NCI-H524 (cell line): Measurements from ENCODE around the gene CNPY3.
A peak's percentile ranks its signal among the peaks of the same experiment; 100 is the strongest.

Experiments
- DNase-seq, 2 experiments: peaks; one replicate each; lab custom pipeline; 2025; lab: John Stamatoyannopoulos, UW

The CNPY3 gene

DNA sequence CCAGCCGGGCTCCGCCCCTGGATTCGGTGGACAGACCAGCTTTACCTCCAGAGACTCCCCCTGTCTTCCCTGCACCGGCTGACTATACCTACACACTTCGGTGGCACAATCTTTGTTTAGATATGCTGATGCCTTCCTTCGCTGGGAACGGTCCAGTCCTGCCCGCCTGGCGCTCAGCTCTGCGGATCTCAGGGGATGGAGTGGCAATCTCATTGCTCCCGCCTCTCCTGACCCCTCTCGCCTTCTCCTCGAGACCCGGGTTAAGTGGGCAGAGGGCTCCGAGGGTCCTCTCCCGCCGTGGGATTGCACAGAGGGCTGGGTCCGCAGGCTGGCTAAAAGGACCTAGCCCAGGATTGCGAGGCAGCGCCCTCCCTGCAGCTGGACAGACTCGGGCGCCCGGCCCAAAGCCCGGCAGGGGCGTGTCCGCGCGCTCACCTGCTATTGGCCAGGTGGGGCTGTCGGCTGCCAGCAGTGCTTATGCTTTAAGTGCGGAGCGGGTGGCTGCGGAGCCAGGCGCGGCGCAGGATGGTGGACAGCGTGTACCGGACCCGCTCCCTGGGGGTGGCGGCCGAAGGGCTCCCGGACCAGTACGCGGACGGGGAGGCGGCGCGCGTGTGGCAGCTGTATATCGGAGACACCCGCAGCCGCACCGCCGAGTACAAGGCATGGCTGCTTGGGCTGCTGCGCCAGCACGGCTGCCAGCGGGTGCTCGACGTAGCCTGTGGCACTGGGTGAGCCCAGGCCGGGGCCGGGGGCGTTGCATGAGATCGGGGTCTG, 31.2 kb downstream of the CNPY3 start, which contains the start of gene GNMT:
Gene GNMT, plus strand, starts transcription at position 512 of the 777 bp plus-strand sequence. Its CDS starts 14 bp downstream, at position 526.
- peak in 1 of 2 experiments; percentile 50 for DNase-seq

DNA sequence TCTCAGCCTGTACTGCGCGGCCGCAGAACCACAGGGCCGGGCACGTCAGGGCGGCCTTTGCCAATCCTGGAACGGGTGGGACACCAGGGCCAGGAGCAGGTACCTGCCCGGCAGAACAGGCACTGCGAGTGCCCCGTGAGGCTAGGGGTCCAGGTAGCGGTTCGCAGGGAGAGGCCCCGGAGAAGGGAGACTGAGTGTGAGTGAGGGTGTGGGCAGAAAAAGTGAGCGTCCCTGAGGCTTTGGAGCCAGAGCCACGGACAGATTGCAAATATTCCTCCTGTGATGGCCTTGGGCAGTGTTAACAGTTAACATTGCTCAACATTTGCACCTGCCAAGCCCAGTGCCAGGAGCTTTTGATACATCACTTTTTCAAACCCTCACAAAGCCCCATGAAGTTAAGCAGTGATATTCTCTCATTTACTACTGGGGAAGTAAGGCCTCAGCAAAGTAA, 31.8 kb downstream of the CNPY3 start:
- DNase-seq, result no peak

DNA sequence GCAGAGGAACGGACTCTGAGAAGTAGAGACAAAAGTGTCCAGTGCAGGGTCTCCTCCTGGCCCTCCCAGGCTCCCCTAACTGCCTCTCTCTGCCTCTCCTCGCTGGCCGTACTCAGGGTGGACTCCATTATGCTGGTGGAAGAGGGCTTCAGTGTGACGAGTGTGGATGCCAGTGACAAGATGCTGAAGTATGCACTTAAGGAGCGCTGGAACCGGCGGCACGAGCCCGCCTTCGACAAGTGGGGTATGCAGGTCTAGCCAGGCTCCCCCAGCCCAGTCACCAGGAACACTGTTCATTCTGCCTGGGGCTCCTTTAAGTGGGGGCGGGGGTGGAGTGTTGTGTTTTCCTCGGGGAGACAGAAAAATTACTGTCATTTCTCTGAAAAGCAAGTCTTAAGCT, 32.8 kb downstream of the CNPY3 start:
- DNase-seq, result no peak

DNA sequence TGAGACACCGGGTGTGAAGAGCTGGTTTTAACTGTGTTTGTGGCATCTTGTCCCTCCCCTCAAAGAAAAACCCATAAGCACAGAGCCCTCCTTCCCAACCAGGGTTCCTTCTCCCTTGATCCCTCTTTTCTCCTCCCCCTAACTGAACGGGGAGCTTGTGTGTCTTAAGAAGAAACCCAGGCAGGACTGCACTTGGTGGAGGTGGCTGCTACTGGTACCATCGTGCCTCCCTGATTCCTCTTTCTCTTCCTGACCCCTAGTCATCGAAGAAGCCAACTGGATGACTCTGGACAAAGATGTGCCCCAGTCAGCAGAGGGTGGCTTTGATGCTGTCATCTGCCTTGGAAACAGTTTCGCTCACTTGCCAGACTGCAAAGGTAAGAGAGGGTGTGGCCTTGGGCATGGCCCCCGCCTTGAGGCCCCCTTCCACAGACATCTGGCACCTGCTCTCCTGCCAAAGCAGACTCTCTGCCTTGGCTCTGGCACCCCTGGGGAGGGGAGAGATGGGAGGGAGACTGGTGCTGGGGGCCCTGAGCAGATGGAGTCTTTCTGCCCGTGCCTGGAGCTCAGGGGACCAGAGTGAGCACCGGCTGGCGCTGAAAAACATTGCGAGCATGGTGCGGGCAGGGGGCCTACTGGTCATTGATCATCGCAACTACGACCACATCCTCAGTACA, 33.4 kb downstream of the CNPY3 start:
- DNase-seq, result peak; percentile 80 to 95

DNA sequence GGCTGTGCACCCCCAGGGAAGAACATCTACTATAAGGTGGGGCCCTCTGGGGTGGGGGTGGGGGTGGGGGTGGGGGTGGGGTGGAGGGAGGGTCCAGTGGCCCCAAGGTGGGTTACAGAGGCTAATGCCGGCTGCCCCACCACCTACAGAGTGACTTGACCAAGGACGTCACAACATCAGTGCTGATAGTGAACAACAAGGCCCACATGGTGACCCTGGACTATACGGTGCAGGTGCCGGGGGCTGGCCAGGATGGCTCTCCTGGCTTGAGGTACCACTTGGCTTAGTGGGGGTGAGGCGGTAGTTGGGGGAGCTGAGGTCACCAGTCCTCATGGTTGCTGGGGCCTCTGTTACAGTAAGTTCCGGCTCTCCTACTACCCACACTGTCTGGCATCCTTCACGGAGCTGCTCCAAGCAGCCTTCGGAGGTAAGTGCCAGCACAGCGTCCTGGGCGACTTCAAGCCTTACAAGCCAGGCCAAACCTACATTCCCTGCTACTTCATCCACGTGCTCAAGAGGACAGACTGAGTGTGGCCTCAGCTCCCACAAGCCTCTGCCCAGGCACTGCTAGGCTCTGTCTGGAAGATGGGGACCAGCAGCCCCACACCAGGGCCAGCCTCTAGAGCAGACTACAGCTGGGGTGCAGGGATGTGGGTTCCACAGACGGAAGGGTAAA, 34.0 kb downstream of the CNPY3 start:
- peak in 1 of 2 experiments; percentile 32 for DNase-seq

GRCh38 chr6:42963855-42964605, 34.8 kb downstream of the CNPY3 start:
- DNase-seq, result peak; percentile 20 to 53

GRCh38 chr6:42966571-42966970, 37.3 kb downstream of the CNPY3 start:
- DNase-seq, result no peak

DNA sequence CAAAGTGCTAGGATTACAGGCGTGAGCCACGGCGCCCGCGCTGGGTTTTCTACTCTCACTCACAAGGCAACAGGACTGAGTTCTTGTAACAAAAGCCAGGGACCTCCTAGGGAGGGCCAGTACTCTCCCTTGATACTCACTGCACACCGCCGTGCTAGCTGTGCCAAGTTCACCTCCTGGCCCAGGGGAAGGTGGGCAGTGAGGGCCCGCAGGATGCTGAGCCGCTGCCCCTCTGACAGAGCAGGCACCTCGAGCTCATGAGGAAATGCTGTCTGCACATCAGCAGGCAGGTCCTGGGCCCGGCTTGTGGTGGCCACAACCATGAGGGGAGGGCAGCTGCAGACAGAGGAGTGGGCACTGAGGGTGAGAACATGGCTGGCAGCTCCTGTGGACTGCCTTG, 37.9 kb downstream of the CNPY3 start:
- DNase-seq, result no peak

DNA sequence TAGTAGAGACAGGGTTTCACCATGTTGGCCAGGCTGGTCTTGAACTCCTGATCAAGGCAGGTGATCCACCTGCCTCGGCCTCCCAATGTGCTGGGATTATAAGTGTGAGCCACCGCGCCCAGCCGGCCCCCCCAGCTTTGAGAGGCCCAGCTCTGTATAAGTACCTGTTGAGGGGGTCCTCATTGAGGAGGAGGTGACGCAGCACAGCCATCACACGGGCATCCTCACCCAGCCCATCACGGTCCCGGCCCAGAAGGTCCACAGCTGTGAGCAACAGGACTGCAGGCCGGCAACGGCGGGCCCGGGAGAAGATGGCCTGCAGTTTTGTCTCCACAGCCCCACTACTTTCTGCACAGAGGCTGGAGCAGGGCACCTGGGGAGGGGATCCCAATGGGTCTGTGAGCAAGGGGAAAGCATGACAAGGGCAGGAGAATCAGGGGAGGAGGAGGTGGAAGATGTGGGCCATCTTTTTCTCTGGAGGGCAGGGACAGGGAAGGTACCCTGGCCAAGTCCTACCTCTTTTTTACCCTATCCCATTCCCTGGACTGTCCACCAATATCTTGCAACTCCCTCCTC, 38.9 kb downstream of the CNPY3 start:
- DNase-seq, result no peak

DNA sequence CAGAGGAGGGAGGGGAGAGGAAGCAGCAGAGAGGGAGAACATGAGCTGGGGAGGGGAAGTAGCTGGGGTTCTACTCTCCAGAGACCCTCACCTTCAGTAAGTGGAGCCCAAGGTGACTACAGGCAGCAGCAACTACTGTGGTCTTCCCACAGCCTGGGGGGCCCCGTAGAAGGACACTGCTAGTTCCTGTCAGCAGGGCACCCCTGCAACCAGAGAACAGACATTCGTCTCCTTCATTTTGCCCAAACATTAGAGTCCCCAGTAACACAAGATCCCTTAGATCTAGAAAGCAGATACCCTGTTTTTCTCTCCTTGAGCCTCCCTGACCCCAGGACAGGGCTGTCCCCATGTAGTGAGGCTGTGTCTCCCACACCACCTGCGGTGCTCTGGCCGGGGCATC, 39.5 kb downstream of the CNPY3 start:
- no peak for DNase-seq

- no peak for DNase-seq
Observed at GRCh38 chr6:42969431-42969830, 40.2 kb downstream of the CNPY3 start.

GRCh38 chr6:42969934-42970333, 40.7 kb downstream of the CNPY3 start:
- DNase-seq, result no peak

- no peak for DNase-seq
Observed at GRCh38 chr6:42970871-42971612, 41.8 kb downstream of the CNPY3 start.

GRCh38 chr6:42971746-42972327, 42.6 kb downstream of the CNPY3 start:
- DNase-seq, result no peak

GRCh38 chr6:42973926-42974325, 44.6 kb downstream of the CNPY3 start:
- no peak for DNase-seq

DNA sequence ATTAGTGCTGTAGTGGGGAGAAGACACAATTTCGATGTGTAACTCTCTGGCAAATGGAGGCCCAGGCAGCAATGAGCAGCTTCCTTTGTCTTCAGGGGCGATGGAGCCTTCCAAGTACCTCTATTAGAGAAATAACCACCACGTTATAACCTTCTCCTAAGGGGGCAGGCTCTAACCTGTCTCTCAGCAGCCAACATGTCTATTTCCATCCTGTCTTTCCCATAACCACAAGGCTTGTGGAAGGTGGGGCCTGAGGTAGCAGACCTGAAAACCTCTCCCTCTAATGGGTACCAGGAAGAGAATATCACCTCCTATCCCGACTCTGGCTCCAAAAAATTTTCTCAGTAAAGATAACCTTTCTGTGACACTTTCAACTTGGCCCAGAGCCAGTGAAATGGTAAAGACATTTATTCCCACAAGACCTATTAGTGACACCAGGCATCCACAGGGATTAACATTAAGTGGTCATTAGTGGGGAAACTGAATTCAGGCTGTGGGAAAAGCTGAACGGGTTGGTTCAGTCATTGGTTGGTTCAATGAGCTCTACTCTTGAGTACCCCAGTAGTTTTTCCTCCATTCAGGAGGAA, 45.7 kb downstream of the CNPY3 start:
- peak in 1 of 2 experiments; percentile 56 for DNase-seq

- DNase-seq, result no peak
Observed at GRCh38 chr6:42978487-42978838, 49.2 kb downstream of the CNPY3 start.

DNA sequence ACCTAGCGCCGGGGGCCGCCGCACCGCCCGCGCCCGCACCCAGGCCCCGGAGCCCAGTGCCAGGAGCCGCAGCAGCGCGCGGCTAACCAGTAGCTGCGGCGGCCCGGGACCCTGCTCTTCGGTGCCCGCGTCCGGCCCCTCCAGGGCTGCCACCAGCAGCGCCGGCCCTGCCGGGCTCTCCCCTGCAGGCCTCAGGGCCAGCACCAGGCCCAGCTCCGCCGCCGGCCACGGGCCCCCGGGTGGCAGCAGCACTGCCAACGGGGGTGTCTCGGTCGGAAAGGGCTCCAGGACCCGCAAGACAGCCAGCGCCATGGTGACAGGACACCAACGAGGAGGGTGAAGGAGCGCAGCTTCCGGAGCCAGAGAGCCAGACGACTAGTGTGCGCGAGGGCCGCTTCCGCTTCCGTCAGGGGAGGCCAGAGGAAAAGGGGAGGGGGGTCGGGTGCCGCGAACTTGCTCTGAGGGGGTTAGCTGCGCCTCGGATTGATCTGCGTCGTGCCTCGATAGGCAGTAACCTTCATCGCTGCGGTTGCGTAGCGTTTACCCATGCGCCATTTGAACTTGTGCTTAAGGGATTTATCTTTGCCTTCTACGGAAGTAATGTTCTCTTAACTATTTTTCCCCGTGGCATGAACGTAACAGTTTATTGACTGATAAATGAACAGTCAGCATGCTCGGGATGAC, 49.7 kb downstream of the CNPY3 start, which contains the start of gene PEX6:
Gene PEX6, minus strand, starts transcription at position 343 of the 684 bp plus-strand sequence. Its CDS starts 31 bp downstream, at position 312.
- peak; percentile 91 to 93 for DNase-seq

GRCh38 chr6:42979523-42980177, 50.4 kb downstream of the CNPY3 start:
- DNase-seq, result no peak
